Heart left ventricle (tissue), 16 donors: ENCODE data around the gene NAPB. TPM values are rescaled to one million over a fixed set of nuclear protein-coding genes. Genes with fewer than 3 reads are reported as not detected.
A peak's percentile ranks its signal among the peaks of the same experiment; 100 is the strongest.

Experiments
- ATAC-seq, 4 donors: fragments of 200-7000 bp; cut with Tn5 transposase; one replicate each; pipeline ENCODE4 v1.9.1; 2020 to 2022; ENCODE audit warnings: moderate library complexity in 4 of 4, mild to moderate bottlenecking in 3 of 4, moderate number of reproducible peaks in 1 of 4
- DNase-seq, 5 donors: peaks; one replicate each; pipeline ENCODE4 v3.0.0-alpha.2; 2020
- H3K27ac ChIP-seq, 12 donors: fragments of 200-600 bp; sonication (generic) in 4 of 12; one replicate each; pipeline versions ENCODE4 v1.5.0 to v1.8.0; 2016 to 2022; ENCODE audit warnings: mild to moderate bottlenecking in 2 of 12
- H3K27me3 ChIP-seq, 9 donors: fragments of 200-600 bp; sonication (generic) in 2 of 9; one replicate each; pipeline versions ENCODE4 v1.5.1 to v1.8.0; 2016 to 2022; ENCODE audit warnings: mild to moderate bottlenecking in 3 of 9
- H3K36me3 ChIP-seq, 9 donors: fragments of 200-600 bp; sonication (generic) in 2 of 9; one replicate each; pipeline versions ENCODE4 v1.5.0 to v1.8.0; 2018 to 2022; ENCODE audit warnings: mild to moderate bottlenecking in 2 of 9
- H3K4me1 ChIP-seq, 12 donors: fragments of 200-600 bp; sonication (generic) in 4 of 12; one replicate each; pipeline versions ENCODE4 v1.5.0 to v1.8.0; 2016 to 2022; ENCODE audit warnings: mild to moderate bottlenecking in 3 of 12
- H3K4me3 ChIP-seq, 12 donors: fragments of 200-600 bp; sonication (generic) in 4 of 12; one replicate each; pipeline versions ENCODE4 v1.5.0 to v1.8.0; 2017 to 2022; ENCODE audit warnings: mild to moderate bottlenecking in 9 of 12, moderate library complexity in 4 of 12
- H3K9me3 ChIP-seq, 12 donors: fragments of 200-600 bp; sonication (generic) in 4 of 12; one replicate each; pipeline versions ENCODE4 v1.5.0 to v1.8.0; 2016 to 2022; ENCODE audit warnings: mild to moderate bottlenecking in 1 of 12
- CTCF ChIP-seq, 12 donors: fragments of 200-600 bp; sonication (generic) in 4 of 12; IDR thresholded peaks; one replicate each; pipeline versions ENCODE4 v1.5.0 to v1.8.0; 2018 to 2022; ENCODE audit warnings: antibody characterized with exemption in 12 of 12, mild to moderate bottlenecking in 5 of 12
- POLR2A ChIP-seq, 2 donors: fragments of 450-650 bp; IDR thresholded peaks; one replicate each; pipeline ENCODE4 v1.6.1; 2017; ENCODE audit warnings: antibody characterized with exemption in 2 of 2, mild to moderate bottlenecking in 2 of 2, moderate library complexity in 2 of 2
- WGBS, 4 donors: extraction: QIAGEN DNeasy Blood & Tissue Kit in 2 of 4; methylation state at CpG; one replicate each; pipeline versions ENCODE4 v1.1.5 to v1.1.7; 2013 to 2018; 5-methylcytosine and 5-hydroxymethylcytosine counted together
- intact Hi-C, 10 donors: fragments of 100-400 bp; cut with DNase I; formaldehyde crosslinking; loops; one replicate each; pipeline versions ENCODE4 v1.11.1 to v1.14.2; 2022
- polyA plus RNA-seq, 2 donors: library from polyadenylated mRNA; stranded (reverse); fragments of 200-250 nt; gene quantifications; one replicate each; pipeline ENCODE4 v1.2.3, GENCODE V29; 2013
- total RNA-seq, 9 donors: library from RNA; depleted of rRNA in 2 of 9; stranded (reverse); fragments of >200 nt in 2 of 9; fragmentation: NEBNext Ultra II Directional in 3 of 9; extraction: Animal tissue kit (Norgen Biotek cat#: 25700) in 3 of 9; gene quantifications; one replicate each; pipeline versions ENCODE4 v1.1.0 to v1.2.4, GENCODE V29; 2016 to 2023
- donor health status: ischemic (EF 13 %, LVEDD 7.1; RV severe dilation, severe dysfunction).
- donor health status: healthy with polysubstance abuse.
- donor health status: DM: no; HTN: yes; CAD: no.
- donor health status: DM: no; HTN: no; CAD: no.
- donor health status: ischemic (EF 25% LVEDD 6.9; RV normal size, moderate dysfunction).
- donor health status: ischemic (EF 25% LVEDD 5.7; RV mildly dilated, moderate dysfunction).
- donor health status: healthy.
- donor health status: DM: yes; HTN: yes; CAD: no.
- donor health status: ischemic (EF 35%, LVEDD 5.7; RV mildly dilated, moderate dysfunction).
- donor health status: nonischemic (EF 11% LVEDD 7.7; RV severe dilation, severe dysfunction).
- donor health status: DM: yes; HTN: yes; CAD: no.
- donor health status: PGD.
- donor health status: ischemic (EF 29% LVEDD 5.4; RV normal size, mild dysfunction).
- donor health status: nonischemic (EF 23%, LVEDD 6.1; RV moderate dilation, normal function).

NAPB gene
- total and polyA plus RNA-seq, 11 donors, result 2.8 to 8.4 (median 4.7) TPM

- TF ChIP-seq CTCF (IDR thresholded peaks at IDR 0.05), result no peak
- no peak for TF ChIP-seq POLR2A (IDR thresholded peaks at IDR 0.05)
Observed at GRCh38 chr20:23366384-23366783, 54.9 kb downstream of the NAPB start.

GRCh38 chr20:23365390-23366165, 55.7 kb downstream of the NAPB start:
- DNase-seq, result peak in 1 of 5 donors; percentile 31
- intact Hi-C loops, result loop anchor here in 3 of 10 donors (10.0 kb wide), 3 partner anchors 49 to 239 kb away; partner anchors contain the start of genes CST9 (in 1 of the 3) and NAPB (in 1 of the 3)
- TF ChIP-seq CTCF (IDR thresholded peaks at IDR 0.05), result no peak
- no peak for TF ChIP-seq POLR2A (IDR thresholded peaks at IDR 0.05)
- H3K4me1 ChIP-seq, result peaks cover 3 to 71% (median 52%) of the 10 kb centered on the region in 12 donors
- no peaks in the 10 kb centered on the region for H3K9me3 ChIP-seq
- peaks cover 0 to 63% (median 59%) of the 10 kb centered on the region in 9 donors for H3K36me3 ChIP-seq
- no peak for ATAC-seq
- WGBS, 4 donors, result 93 to 94% (median 94%) methylated on average over 60 to 65 of the region's 65 CpGs
- peak overlapping the region in 4 of 12 donors; percentile 11 to 82 (median 28) for H3K27ac ChIP-seq
- no peaks in the 10 kb centered on the region for H3K27me3 ChIP-seq
- peak overlapping the region in 1 of 12 donors; percentile 6 for H3K4me3 ChIP-seq

More at GRCh38 chr20:23366384-23366783, 54.9 kb downstream of the NAPB start:
- Histone ChIP-seq H3K27me3 (no peaks in the 10 kb centered on the region), H3K4me3 (peak overlapping the region in 1 of 12 donors; percentile 6), H3K36me3 (peaks cover 0 to 71% (median 67%) of the 10 kb centered on the region in 9 donors), H3K9me3 (no peaks in the 10 kb centered on the region), H3K27ac (peak overlapping the region in 3 of 12 donors; percentile 11 to 82 (median 33)), H3K4me1 (peaks cover 0 to 63% (median 46%) of the 10 kb centered on the region in 12 donors)
- no peak for DNase-seq
- 15 to 40% (median 28%) methylated on average over 1 of the region's 1 CpG for WGBS, 4 donors
- intact Hi-C loops, result loop anchor here in 3 of 10 donors (10.0 kb wide), 3 partner anchors 48 to 238 kb away; partner anchors contain the start of genes CST9 (in 1 of the 3) and NAPB (in 1 of the 3)
- ATAC-seq, result no peak

- peaks cover 0 to 40% (median 36%) of the 10 kb centered on the region in 9 donors for H3K36me3 ChIP-seq
- ATAC-seq, result peak; percentile 24 to 49 (median 41)
- no peaks in the 10 kb centered on the region for H3K9me3 ChIP-seq
- H3K4me3 ChIP-seq, result peak overlapping the region in 11 of 12 donors; percentile 69 to 94 (median 85)
- intact Hi-C loops, result loop anchor here in 9 of 10 donors (2.0 to 10.0 kb wide), 10 partner anchors 34 to 274 kb away; partner anchors contain the start of genes NAPB (in 4 of the 9), CST9 (in 2 of the 9) and CST3 (in 1 of the 9)
- peak in 4 of 5 donors; percentile 68 to 86 (median 76) for DNase-seq
- 45 to 58% (median 52%) methylated on average over 4 of the region's 4 CpGs for WGBS, 4 donors
- TF ChIP-seq POLR2A (IDR thresholded peaks at IDR 0.05) (peak in 1 of 2 donors; percentile 67), CTCF (IDR thresholded peaks at IDR 0.05) (no peak)
- H3K27me3 ChIP-seq, result no peaks in the 10 kb centered on the region
- peak overlapping the region; percentile 84 to 100 (median 100) for H3K27ac ChIP-seq
- peaks cover 3 to 81% (median 63%) of the 10 kb centered on the region in 12 donors for H3K4me1 ChIP-seq
Observed at GRCh38 chr20:23363257-23363649, 58.0 kb downstream of the NAPB start.
